ENCODE measurements around the gene QPRT. TPM values are rescaled to one million over a fixed set of nuclear protein-coding genes. Genes with fewer than 3 reads are reported as not detected.

The QPRT gene
- total RNA-seq, 1 donor from 2014 or later = 106 TPM

- Mint-ChIP-seq H3K27ac (no peak overlapping the region), H3K4me1 (ENCODE audit: low read depth) (peaks cover 3% of the 10 kb centered on the region), H3K4me3 (ENCODE audit: low read depth) (no peak overlapping the region), H3K36me3 (ENCODE audit: insufficient read depth) (no peaks in the 10 kb centered on the region), H3K27me3 (no peaks in the 10 kb centered on the region), H3K9me3 (ENCODE audit: low read depth) (no peaks in the 10 kb centered on the region)
- TF ChIP-seq CTCF (IDR thresholded peaks at IDR 0.05; ENCODE audit: unreplicated experiment) = no peak
- no peak for DNase-seq (ENCODE audit: low spot score, unreplicated experiment)
Observed at GRCh38 chr16:29673501-29673900, 5.5 kb upstream of the QPRT start.

- Mint-ChIP-seq H3K27ac (no peak overlapping the region), H3K36me3 (ENCODE audit: insufficient read depth) (no peaks in the 10 kb centered on the region), H3K4me3 (ENCODE audit: low read depth) (no peak overlapping the region), H3K4me1 (ENCODE audit: low read depth) (peaks cover 3% of the 10 kb centered on the region), H3K27me3 (no peaks in the 10 kb centered on the region), H3K9me3 (ENCODE audit: low read depth) (no peaks in the 10 kb centered on the region)
- no peak for DNase-seq (ENCODE audit: low spot score, unreplicated experiment)
- TF ChIP-seq CTCF (IDR thresholded peaks at IDR 0.05; ENCODE audit: unreplicated experiment) = no peak
Observed at GRCh38 chr16:29674188-29674587, 4.8 kb upstream of the QPRT start.

GRCh38 chr16:29675811-29676643 lies 3.0 kb upstream of the QPRT start:
- TF ChIP-seq CTCF (IDR thresholded peaks at IDR 0.05; ENCODE audit: unreplicated experiment) = no peak
- peaks cover 13% of the 10 kb centered on the region for H3K4me1 Mint-ChIP-seq (ENCODE audit: low read depth)
- H3K4me3 Mint-ChIP-seq (ENCODE audit: low read depth) = peak overlapping the region; percentile 22
- H3K27me3 Mint-ChIP-seq = no peaks in the 10 kb centered on the region
- DNase-seq (ENCODE audit: low spot score, unreplicated experiment) = no peak
- peak overlapping the region; percentile 12 for H3K27ac Mint-ChIP-seq
- no peaks in the 10 kb centered on the region for H3K9me3 Mint-ChIP-seq (ENCODE audit: low read depth)
- no peaks in the 10 kb centered on the region for H3K36me3 Mint-ChIP-seq (ENCODE audit: insufficient read depth)

- Mint-ChIP-seq H3K27ac (peak overlapping the region; percentile 74), H3K36me3 (ENCODE audit: insufficient read depth) (no peaks in the 10 kb centered on the region), H3K9me3 (ENCODE audit: low read depth) (no peaks in the 10 kb centered on the region), H3K27me3 (no peaks in the 10 kb centered on the region), H3K4me1 (ENCODE audit: low read depth) (peaks cover 13% of the 10 kb centered on the region), H3K4me3 (ENCODE audit: low read depth) (no peak overlapping the region)
- no peak for DNase-seq (ENCODE audit: low spot score, unreplicated experiment)
- no peak for TF ChIP-seq CTCF (IDR thresholded peaks at IDR 0.05; ENCODE audit: unreplicated experiment)
Observed at GRCh38 chr16:29676989-29677785, 1.8 kb upstream of the QPRT start.

- peak overlapping the region; percentile 99 for H3K27ac Mint-ChIP-seq
- no peak for TF ChIP-seq CTCF (IDR thresholded peaks at IDR 0.05; ENCODE audit: unreplicated experiment)
- H3K4me3 Mint-ChIP-seq (ENCODE audit: low read depth) = peak overlapping the region; percentile 90
- peaks cover 2% of the 10 kb centered on the region for H3K36me3 Mint-ChIP-seq (ENCODE audit: insufficient read depth)
- no peaks in the 10 kb centered on the region for H3K27me3 Mint-ChIP-seq
- DNase-seq (ENCODE audit: low spot score, unreplicated experiment) = no peak
- H3K9me3 Mint-ChIP-seq (ENCODE audit: low read depth) = no peaks in the 10 kb centered on the region
- H3K4me1 Mint-ChIP-seq (ENCODE audit: low read depth) = peaks cover 13% of the 10 kb centered on the region
Observed at GRCh38 chr16:29680180-29680598, 1.2 kb downstream of the QPRT start.
